HepG2 (cell line): ENCODE data around the gene ERF. TPM values are rescaled to one million over a fixed set of nuclear protein-coding genes. Genes with fewer than 3 reads are reported as not detected.

Experiments used
- ARNT ChIP-seq: fragments of 450-650 bp; IDR thresholded peaks from 2 replicates; pipeline ENCODE4 v1.6.1; 2017
- CC2D1A ChIP-seq: sonication (generic); formaldehyde crosslinking; IDR thresholded peaks from 2 replicates; pipeline ENCODE4 v1.8.1; 2023; ENCODE audit warnings: mild to moderate bottlenecking, missing genetic modification reagents
- FOXJ3 ChIP-seq: sonication (generic); formaldehyde crosslinking; IDR thresholded peaks from 2 replicates; pipeline ENCODE4 v1.4.0; 2020; ENCODE audit warnings: missing genetic modification reagents, mild to moderate bottlenecking, borderline replicate concordance
- HOXA3 ChIP-seq: sonication (generic); formaldehyde crosslinking; IDR thresholded peaks from 2 replicates; pipeline ENCODE4 v1.5.0; 2020; ENCODE audit warnings: missing genetic modification reagents
- IRF2 ChIP-seq: IDR thresholded peaks from 2 replicates; pipeline ENCODE4 v1.6.1; 2018; ENCODE audit warnings: missing genetic modification reagents, missing compliant biosample characterization
- MAZ ChIP-seq, 2 experiments: sonication (generic) in 1 of 2; formaldehyde crosslinking in 1 of 2; IDR thresholded peaks; 2 replicates each; pipeline versions ENCODE4 v1.5.0 to v1.6.1; 2012 to 2020; ENCODE audit warnings: low read depth in 2 of 2, mild to moderate bottlenecking in 2 of 2, borderline replicate concordance in 1 of 2, improper control_type of control experiment in 1 of 2, low read length in 1 of 2, missing genetic modification reagents in 1 of 2, moderate library complexity in 1 of 2
- RXRB ChIP-seq: IDR thresholded peaks from 2 replicates; pipeline ENCODE4 v1.6.1; 2016; ENCODE audit warnings: borderline replicate concordance, missing genetic modification reagents, missing compliant biosample characterization
- ZKSCAN8 ChIP-seq: IDR thresholded peaks from 2 replicates; pipeline ENCODE4 v1.6.1; 2016; ENCODE audit warnings: borderline replicate concordance, missing genetic modification reagents, missing compliant biosample characterization
- ZNF326 ChIP-seq: sonication (generic); formaldehyde crosslinking; IDR thresholded peaks from 2 replicates; pipeline ENCODE4 v1.4.0; 2020; ENCODE audit warnings: missing genetic modification reagents, borderline replicate concordance
- ZNF737 ChIP-seq: sonication (generic); formaldehyde crosslinking; IDR thresholded peaks from 2 replicates; pipeline ENCODE4 v1.5.0; 2020; ENCODE audit warnings: missing genetic modification reagents, mild to moderate bottlenecking, borderline replicate concordance
- ZNF776 ChIP-seq: sonication (generic); formaldehyde crosslinking; IDR thresholded peaks from 2 replicates; pipeline ENCODE4 v1.4.0; 2020; ENCODE audit warnings: mild to moderate bottlenecking, missing genetic modification reagents
- ZSCAN20 ChIP-seq: sonication (generic); formaldehyde crosslinking; IDR thresholded peaks from 2 replicates; pipeline ENCODE4 v1.4.0; 2020; ENCODE audit warnings: missing genetic modification reagents, mild to moderate bottlenecking, borderline replicate concordance
- ZSCAN30 ChIP-seq: sonication (generic); formaldehyde crosslinking; IDR thresholded peaks from 2 replicates; pipeline ENCODE4 v1.5.0; 2020; ENCODE audit warnings: mild to moderate bottlenecking, missing genetic modification reagents
- polyA plus RNA-seq, 8 experiments: library from polyadenylated mRNA; depleted of rRNA in 3 of 8; stranded (reverse) in 7 of 8; unstranded in 1 of 8; fragments of >200 nt; fragmentation: Illumina TruSeq in 4 of 8; extraction: Trizol in 4 of 8; gene quantifications; 2 replicates each; pipeline versions ENCODE4 v1.2.1 to v1.2.3, GENCODE V29; 2011 to 2016; ENCODE audit warnings: low read depth in 4 of 8, missing spikeins in 1 of 8, mixed read lengths in 1 of 8; ENCODE audit not compliant: insufficient read depth in 1 of 8
- total RNA-seq, 5 experiments: library from RNA; depleted of rRNA; stranded (reverse); fragments of >200 nt; fragmentation: Illumina TruSeq; extraction: Trizol; gene quantifications; 2 replicates each; pipeline ENCODE4 v1.2.3, GENCODE V29; 2016; ENCODE audit warnings: low read depth in 1 of 5
- TF ChIP-seq, protein P1 (sequence below): sonication (generic); formaldehyde crosslinking; IDR thresholded peaks from 2 replicates; pipeline ENCODE4 v1.4.0; 2020; ENCODE audit warnings: missing genetic modification reagents
- TF ChIP-seq, protein P2 (sequence below): sonication (generic); formaldehyde crosslinking; IDR thresholded peaks from 2 replicates; pipeline ENCODE4 v1.5.0; 2020; ENCODE audit warnings: missing genetic modification reagents
- TF ChIP-seq, protein P3 (sequence below): sonication (generic); formaldehyde crosslinking; IDR thresholded peaks from 2 replicates; pipeline ENCODE4 v1.5.0; 2020; ENCODE audit warnings: missing genetic modification reagents, mild to moderate bottlenecking, borderline replicate concordance
- TF ChIP-seq, protein P4 (sequence below): sonication (generic); formaldehyde crosslinking; conservative IDR thresholded peaks from 2 replicates; pipeline ENCODE4 v1.4.0; 2020; ENCODE audit warnings: missing genetic modification reagents
- TF ChIP-seq, protein P5 (sequence below): IDR thresholded peaks from 2 replicates; pipeline ENCODE4 v1.6.1; 2016; ENCODE audit warnings: missing biosample characterization, missing genetic modification reagents, low read depth
- TF ChIP-seq, protein P6 (sequence below): sonication (generic); formaldehyde crosslinking; IDR thresholded peaks from 2 replicates; pipeline ENCODE4 v1.4.0; 2020; ENCODE audit warnings: missing genetic modification reagents, borderline replicate concordance

The ERF gene
- total and polyA plus RNA-seq, 2 of the 13 experiments (the other 11 are each of a cell fraction or from before 2014, with no cell fraction given) = 67.1 to 69.9 TPM

DNA sequence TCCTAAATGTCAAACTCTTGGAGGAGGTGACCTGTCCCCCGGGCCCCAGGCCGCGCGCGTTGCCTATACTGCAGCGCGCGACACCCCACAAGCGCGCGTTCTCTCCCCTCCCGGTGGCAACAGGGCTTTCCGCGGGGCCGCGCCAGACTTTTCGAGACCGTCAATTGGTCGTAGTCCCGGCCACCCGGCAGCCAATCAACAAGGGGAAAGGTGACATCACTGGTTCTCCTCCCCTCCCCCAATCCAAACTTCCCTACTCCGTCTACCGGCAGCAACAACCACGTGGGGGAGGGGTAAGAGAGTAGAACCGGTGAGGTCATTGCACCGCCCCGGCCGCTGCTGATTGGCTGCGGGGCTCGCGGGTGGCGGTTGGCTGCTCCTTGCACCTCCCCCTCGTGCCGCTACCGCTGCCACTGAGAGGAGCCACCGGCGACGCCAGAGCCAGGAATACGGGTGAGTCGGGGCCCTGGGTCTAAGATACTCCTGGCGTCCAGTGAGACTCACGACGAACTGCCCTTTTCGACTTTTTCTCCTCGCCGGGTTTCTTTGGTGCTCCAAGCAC, 13.3 kb upstream of the ERF start (continued):
- TF ChIP-seq, protein P1, sequence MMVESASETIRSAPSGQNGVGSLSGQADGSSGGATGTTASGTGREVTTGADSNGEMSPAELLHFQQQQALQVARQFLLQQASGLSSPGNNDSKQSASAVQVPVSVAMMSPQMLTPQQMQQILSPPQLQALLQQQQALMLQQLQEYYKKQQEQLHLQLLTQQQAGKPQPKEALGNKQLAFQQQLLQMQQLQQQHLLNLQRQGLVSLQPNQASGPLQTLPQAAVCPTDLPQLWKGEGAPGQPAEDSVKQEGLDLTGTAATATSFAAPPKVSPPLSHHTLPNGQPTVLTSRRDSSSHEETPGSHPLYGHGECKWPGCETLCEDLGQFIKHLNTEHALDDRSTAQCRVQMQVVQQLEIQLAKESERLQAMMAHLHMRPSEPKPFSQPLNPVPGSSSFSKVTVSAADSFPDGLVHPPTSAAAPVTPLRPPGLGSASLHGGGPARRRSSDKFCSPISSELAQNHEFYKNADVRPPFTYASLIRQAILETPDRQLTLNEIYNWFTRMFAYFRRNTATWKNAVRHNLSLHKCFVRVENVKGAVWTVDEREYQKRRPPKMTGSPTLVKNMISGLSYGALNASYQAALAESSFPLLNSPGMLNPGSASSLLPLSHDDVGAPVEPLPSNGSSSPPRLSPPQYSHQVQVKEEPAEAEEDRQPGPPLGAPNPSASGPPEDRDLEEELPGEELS (CRISPR knock-in tag) = peak; percentile 65
- TF ChIP-seq ZSCAN30 (CRISPR knock-in tag) (no peak), ZSCAN20 (CRISPR knock-in tag) (no peak), ARNT (no peak), ZNF326 (CRISPR knock-in tag) (no peak), ZNF737 (no peak), MAZ (IDR thresholded peaks at IDR 0.05; ENCODE audit: borderline replicate concordance, low read depth, low read length) (0 out of 2 replicates have a peak, but pooled peaks have one; percentile 34), MAZ (CRISPR knock-in tag; IDR thresholded peaks at IDR 0.05; ENCODE audit: low read depth) (no peak; the same call in 1 of the 2 replicates), CC2D1A (CRISPR knock-in tag) (no peak), IRF2 (CRISPR knock-in tag) (no peak; the same call in 1 of the 2 replicates), ZKSCAN8 (no peak), HOXA3 (CRISPR knock-in tag) (peak; percentile 78; the same call in 1 of the 2 replicates), RXRB (CRISPR knock-in tag) (peak; percentile 41; the same call in 1 of the 2 replicates), FOXJ3 (CRISPR knock-in tag) (peak; percentile 68; the same call in 1 of the 2 replicates), ZNF776 (CRISPR knock-in tag) (no peak)
- TF ChIP-seq, protein P2, sequence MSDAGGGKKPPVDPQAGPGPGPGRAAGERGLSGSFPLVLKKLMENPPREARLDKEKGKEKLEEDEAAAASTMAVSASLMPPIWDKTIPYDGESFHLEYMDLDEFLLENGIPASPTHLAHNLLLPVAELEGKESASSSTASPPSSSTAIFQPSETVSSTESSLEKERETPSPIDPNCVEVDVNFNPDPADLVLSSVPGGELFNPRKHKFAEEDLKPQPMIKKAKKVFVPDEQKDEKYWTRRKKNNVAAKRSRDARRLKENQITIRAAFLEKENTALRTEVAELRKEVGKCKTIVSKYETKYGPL = no peak
- TF ChIP-seq, protein P3, sequence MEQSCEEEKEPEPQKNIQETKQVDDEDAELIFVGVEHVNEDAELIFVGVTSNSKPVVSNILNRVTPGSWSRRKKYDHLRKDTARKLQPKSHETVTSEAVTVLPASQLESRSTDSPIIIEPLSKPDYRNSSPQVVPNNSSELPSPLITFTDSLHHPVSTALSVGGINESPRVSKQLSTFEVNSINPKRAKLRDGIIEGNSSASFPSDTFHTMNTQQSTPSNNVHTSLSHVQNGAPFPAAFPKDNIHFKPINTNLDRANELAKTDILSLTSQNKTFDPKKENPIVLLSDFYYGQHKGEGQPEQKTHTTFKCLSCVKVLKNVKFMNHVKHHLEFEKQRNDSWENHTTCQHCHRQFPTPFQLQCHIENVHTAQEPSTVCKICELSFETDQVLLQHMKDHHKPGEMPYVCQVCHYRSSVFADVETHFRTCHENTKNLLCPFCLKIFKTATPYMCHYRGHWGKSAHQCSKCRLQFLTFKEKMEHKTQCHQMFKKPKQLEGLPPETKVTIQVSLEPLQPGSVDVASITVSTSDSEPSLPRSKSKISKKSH (CRISPR knock-in tag) = no peak
- TF ChIP-seq, protein P4, sequence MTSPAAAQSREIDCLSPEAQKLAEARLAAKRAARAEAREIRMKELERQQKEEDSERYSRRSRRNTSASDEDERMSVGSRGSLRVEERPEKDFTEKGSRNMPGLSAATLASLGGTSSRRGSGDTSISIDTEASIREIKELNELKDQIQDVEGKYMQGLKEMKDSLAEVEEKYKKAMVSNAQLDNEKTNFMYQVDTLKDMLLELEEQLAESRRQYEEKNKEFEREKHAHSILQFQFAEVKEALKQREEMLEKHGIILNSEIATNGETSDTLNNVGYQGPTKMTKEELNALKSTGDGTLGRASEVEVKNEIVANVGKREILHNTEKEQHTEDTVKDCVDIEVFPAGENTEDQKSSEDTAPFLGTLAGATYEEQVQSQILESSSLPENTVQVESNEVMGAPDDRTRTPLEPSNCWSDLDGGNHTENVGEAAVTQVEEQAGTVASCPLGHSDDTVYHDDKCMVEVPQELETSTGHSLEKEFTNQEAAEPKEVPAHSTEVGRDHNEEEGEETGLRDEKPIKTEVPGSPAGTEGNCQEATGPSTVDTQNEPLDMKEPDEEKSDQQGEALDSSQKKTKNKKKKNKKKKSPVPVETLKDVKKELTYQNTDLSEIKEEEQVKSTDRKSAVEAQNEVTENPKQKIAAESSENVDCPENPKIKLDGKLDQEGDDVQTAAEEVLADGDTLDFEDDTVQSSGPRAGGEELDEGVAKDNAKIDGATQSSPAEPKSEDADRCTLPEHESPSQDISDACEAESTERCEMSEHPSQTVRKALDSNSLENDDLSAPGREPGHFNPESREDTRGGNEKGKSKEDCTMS (CRISPR knock-in tag) = no peak
- TF ChIP-seq, protein P5, sequence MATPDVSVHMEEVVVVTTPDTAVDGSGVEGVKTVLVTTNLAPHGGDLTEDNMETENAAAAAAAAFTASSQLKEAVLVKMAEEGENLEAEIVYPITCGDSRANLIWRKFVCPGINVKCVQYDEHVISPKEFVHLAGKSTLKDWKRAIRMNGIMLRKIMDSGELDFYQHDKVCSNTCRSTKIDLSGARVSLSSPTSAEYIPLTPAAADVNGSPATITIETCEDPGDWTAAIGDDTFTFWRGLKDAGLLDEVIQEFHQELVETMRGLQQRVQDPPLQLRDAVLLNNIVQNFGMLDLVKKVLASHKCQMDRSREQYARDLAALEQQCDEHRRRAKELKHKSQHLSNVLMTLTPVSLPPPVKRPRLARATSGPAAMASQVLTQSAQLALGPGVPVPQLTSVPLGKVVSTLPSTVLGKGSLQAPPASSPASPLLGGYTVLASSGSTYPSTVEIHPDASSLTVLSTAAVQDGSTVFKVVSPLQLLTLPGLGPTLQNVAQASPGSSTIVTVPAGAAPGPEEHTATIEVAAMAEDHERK (CRISPR knock-in tag) = no peak
- TF ChIP-seq, protein P6, sequence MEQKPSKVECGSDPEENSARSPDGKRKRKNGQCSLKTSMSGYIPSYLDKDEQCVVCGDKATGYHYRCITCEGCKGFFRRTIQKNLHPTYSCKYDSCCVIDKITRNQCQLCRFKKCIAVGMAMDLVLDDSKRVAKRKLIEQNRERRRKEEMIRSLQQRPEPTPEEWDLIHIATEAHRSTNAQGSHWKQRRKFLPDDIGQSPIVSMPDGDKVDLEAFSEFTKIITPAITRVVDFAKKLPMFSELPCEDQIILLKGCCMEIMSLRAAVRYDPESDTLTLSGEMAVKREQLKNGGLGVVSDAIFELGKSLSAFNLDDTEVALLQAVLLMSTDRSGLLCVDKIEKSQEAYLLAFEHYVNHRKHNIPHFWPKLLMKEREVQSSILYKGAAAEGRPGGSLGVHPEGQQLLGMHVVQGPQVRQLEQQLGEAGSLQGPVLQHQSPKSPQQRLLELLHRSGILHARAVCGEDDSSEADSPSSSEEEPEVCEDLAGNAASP (CRISPR knock-in tag) = no peak
